WTC11 (cell line): ENCODE measurements around the gene PKLR. TPM values are rescaled to one million over a fixed set of nuclear protein-coding genes. Genes with fewer than 3 reads are reported as not detected.

Experiments
- ATAC-seq: fragments of 200-7000 bp; cut with Tn5 transposase; 2 replicates; pipeline ENCODE4 v1.10.0; 2021; ENCODE audit warnings: mild to moderate bottlenecking, moderate library complexity
- CTCF ChIA-PET: fragments of 300-600 bp; sonication (Branson Sonifier 250); formaldehyde crosslinking; loops from one replicate; lab custom pipeline; 2021; ENCODE audit warnings: antibody characterized with exemption; lab: Charles Lee
- POLR2A ChIA-PET: fragments of 350-600 bp; sonication (Branson Sonifier 250); formaldehyde crosslinking; loops from one replicate; lab custom pipeline; 2021; ENCODE audit warnings: antibody characterized with exemption; lab: Charles Lee
- DNase-seq: peaks from one replicate; pipeline ENCODE4 v3.0.0; 2021; ENCODE audit warnings: low spot score
- H3K27ac Mint-ChIP-seq: 2 replicates; pipeline ENCODE4 v1.8.0; 2021; ENCODE audit warnings: mixed read lengths
- H3K27me3 Mint-ChIP-seq: 2 replicates; pipeline ENCODE4 v1.8.0; 2021; ENCODE audit warnings: low read depth, mild to moderate bottlenecking, moderate library complexity, mixed read lengths
- H3K36me3 Mint-ChIP-seq: 2 replicates; pipeline ENCODE4 v1.8.0; 2021; ENCODE audit warnings: mixed read lengths
- H3K4me1 Mint-ChIP-seq: 2 replicates; pipeline ENCODE4 v1.8.0; 2022; ENCODE audit warnings: mixed read lengths
- H3K4me3 Mint-ChIP-seq: 2 replicates; pipeline ENCODE4 v1.8.0; 2021; ENCODE audit warnings: mild to moderate bottlenecking, moderate library complexity, mixed read lengths
- H3K9me3 Mint-ChIP-seq: 2 replicates; pipeline ENCODE4 v1.8.0; 2021; ENCODE audit warnings: mixed read lengths
- CREB1 ChIP-seq: sonication (generic); formaldehyde crosslinking; IDR thresholded peaks from 2 replicates; pipeline ENCODE4 v1.8.0; 2023; ENCODE audit warnings: mild to moderate bottlenecking, missing genetic modification reagents
- CREM ChIP-seq: sonication (generic); formaldehyde crosslinking; IDR thresholded peaks from 2 replicates; pipeline ENCODE4 v1.8.1; 2022; ENCODE audit warnings: mild to moderate bottlenecking, missing genetic modification reagents, moderate library complexity
- GABPB1 ChIP-seq: sonication (generic); formaldehyde crosslinking; IDR thresholded peaks from 2 replicates; pipeline ENCODE4 v1.8.1; 2023; ENCODE audit warnings: mild to moderate bottlenecking, missing genetic modification reagents
- HMGA2 ChIP-seq: fragments of 250-450 bp; sonication (Bioruptor Pico); IDR thresholded peaks from 2 replicates; pipeline ENCODE4 v1.4.0; 2021; ENCODE audit warnings: mild to moderate bottlenecking, moderate library complexity
- IRF2 ChIP-seq: sonication (generic); formaldehyde crosslinking; IDR thresholded peaks from 2 replicates; pipeline ENCODE4 v1.8.0; 2022; ENCODE audit warnings: low read depth, missing genetic modification reagents, borderline replicate concordance
- NFYB ChIP-seq: sonication (generic); formaldehyde crosslinking; conservative IDR thresholded peaks from 2 replicates; pipeline ENCODE4 v1.8.0; 2022; ENCODE audit warnings: low read depth, missing genetic modification reagents
- NR1H2 ChIP-seq: sonication (generic); formaldehyde crosslinking; IDR thresholded peaks from 2 replicates; pipeline ENCODE4 v1.9.0; 2021; ENCODE audit warnings: mild to moderate bottlenecking, moderate library complexity, missing genetic modification reagents
- RELA ChIP-seq: sonication (generic); formaldehyde crosslinking; IDR thresholded peaks from 2 replicates; pipeline ENCODE4 v1.8.1; 2022; ENCODE audit warnings: missing genetic modification reagents, mild to moderate bottlenecking, borderline replicate concordance
- TEAD1 ChIP-seq: sonication (generic); formaldehyde crosslinking; IDR thresholded peaks from 2 replicates; pipeline ENCODE4 v1.8.0; 2022; ENCODE audit warnings: mild to moderate bottlenecking, missing genetic modification reagents
- ZNF232 ChIP-seq: sonication (generic); formaldehyde crosslinking; IDR thresholded peaks from 2 replicates; pipeline ENCODE4 v1.8.0; 2022; ENCODE audit warnings: mild to moderate bottlenecking, missing genetic modification reagents
- ZNF263 ChIP-seq: sonication (generic); formaldehyde crosslinking; IDR thresholded peaks from 2 replicates; pipeline ENCODE4 v1.8.1; 2022; ENCODE audit warnings: low read depth, mild to moderate bottlenecking, moderate library complexity, missing genetic modification reagents
- ZNF416 ChIP-seq: fragments of 250-450 bp; sonication (Bioruptor Pico); IDR thresholded peaks from 2 replicates; pipeline ENCODE4 v1.9.0; 2021; ENCODE audit warnings: mild to moderate bottlenecking, inconsistent platforms
- ZNF671 ChIP-seq: fragments of 250-450 bp; sonication (Bioruptor Pico); IDR thresholded peaks from 2 replicates; pipeline ENCODE4 v1.8.0; 2021; ENCODE audit warnings: mild to moderate bottlenecking
- total RNA-seq: library from RNA; stranded (reverse); gene quantifications from 3 replicates; pipeline ENCODE4 v1.2.3, GENCODE V29; 2021
- TF ChIP-seq, protein P1 (sequence below): sonication (generic); formaldehyde crosslinking; IDR thresholded peaks from 2 replicates; pipeline ENCODE4 v1.8.1; 2022; ENCODE audit warnings: low read depth, missing genetic modification reagents, borderline replicate concordance
- TF ChIP-seq, protein P2 (sequence below): fragments of 200-600 bp; IDR thresholded peaks from 2 replicates; pipeline ENCODE4 v1.8.0; 2022; ENCODE audit warnings: antibody characterized with exemption
- TF ChIP-seq, protein P3 (sequence below): fragments of 250-450 bp; sonication (Bioruptor Pico); IDR thresholded peaks from 2 replicates; pipeline ENCODE4 v1.9.0; 2021; ENCODE audit warnings: moderate library complexity, mild to moderate bottlenecking, inconsistent platforms, borderline replicate concordance
- TF ChIP-seq, protein P4 (sequence below): fragments of 250-450 bp; sonication (Bioruptor Pico); IDR thresholded peaks from 2 replicates; pipeline ENCODE4 v1.9.0; 2021; ENCODE audit warnings: mild to moderate bottlenecking
- TF ChIP-seq, protein P5 (sequence below): sonication (generic); formaldehyde crosslinking; IDR thresholded peaks from 2 replicates; pipeline ENCODE4 v1.8.0; 2022; ENCODE audit warnings: mild to moderate bottlenecking, missing genetic modification reagents
- TF ChIP-seq, protein P6 (sequence below): fragments of 250-450 bp; sonication (Bioruptor Pico); conservative IDR thresholded peaks from 2 replicates; pipeline ENCODE4 v1.9.0; 2021; ENCODE audit warnings: mild to moderate bottlenecking

PKLR gene
- total RNA-seq, 1 experiment from 2014 or later: 1.5 TPM

DNA sequence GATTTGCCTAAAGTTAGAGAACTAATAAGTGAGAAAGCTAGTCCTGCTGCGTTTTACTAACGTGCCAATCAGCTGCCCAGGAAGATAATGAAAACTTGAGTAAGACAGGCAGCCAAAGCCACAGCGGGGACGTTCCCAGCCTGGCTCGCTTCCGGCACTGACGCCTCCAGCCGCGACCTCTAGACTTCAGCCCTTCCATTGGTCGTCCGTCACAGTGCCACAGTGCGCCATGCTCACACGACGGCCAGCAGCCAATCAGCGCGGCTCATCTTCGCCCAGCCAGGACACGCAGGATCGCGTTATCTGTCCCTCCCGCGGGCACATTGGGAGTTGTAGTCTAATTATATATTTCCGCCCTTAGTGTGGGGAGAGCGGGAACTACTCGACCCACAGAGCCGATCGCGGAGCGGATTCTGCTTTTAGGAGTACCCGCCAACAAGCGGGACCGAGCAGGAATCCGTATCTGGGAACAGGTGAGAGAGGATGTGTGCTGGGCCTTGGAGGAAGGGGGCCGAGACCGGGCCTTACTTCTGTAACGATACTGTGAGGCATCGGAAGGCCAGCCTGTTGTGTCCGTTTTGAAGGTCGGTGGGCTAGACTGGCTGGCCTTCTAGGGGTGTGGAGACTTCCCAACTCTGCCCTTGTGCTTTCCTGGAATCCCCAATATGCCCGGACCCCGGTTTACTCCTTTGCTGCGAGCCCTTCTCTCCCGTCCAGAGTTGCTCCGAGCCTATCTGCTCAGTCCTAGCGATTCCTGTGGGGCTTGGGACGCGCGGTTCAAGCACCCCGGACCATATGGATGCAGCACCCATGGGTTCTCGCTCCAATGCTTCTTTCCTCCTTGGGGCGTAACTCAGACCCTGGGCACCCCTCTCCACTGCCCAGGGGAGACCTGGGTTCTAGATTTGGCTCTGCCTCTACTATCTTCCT lies 7.5 kb upstream of the PKLR start, which contains the start of gene FDPS (continued):
- TF ChIP-seq, protein P1, sequence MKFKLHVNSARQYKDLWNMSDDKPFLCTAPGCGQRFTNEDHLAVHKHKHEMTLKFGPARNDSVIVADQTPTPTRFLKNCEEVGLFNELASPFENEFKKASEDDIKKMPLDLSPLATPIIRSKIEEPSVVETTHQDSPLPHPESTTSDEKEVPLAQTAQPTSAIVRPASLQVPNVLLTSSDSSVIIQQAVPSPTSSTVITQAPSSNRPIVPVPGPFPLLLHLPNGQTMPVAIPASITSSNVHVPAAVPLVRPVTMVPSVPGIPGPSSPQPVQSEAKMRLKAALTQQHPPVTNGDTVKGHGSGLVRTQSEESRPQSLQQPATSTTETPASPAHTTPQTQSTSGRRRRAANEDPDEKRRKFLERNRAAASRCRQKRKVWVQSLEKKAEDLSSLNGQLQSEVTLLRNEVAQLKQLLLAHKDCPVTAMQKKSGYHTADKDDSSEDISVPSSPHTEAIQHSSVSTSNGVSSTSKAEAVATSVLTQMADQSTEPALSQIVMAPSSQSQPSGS (CRISPR knock-in tag): no peak

DNA sequence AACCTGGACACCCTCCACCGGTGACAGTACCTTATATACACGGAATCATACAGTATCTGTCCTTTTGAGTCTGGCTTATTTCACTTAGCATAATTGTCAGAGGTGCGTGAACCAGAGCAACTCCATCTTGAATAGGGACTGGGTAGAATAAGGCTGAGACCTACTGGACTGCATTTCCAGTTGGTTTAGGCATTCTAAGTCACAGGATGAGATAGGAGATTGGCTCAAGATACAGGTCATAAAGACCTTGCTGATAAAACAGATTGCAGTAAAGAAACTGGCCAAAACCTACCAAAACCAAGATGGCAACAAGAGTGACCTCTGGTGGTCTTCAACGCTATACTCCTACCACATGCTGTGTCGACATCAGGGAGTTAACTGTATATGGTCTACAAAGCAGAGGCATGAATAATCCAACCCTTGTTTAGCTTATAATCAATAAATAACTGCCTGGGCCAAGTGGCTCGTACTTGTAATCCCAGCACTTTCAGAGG lies 6.1 kb upstream of the PKLR start:
- ATAC-seq (no peak), DNase-seq (no peak)
- peaks cover 23% of the 10 kb centered on the region for H3K36me3 Mint-ChIP-seq
- peak overlapping the region; percentile 97 for H3K4me3 Mint-ChIP-seq
- H3K9me3 Mint-ChIP-seq: no peaks in the 10 kb centered on the region
- H3K27ac Mint-ChIP-seq: peak overlapping the region; percentile 99
- ChIA-PET CTCF (interaction anchor here (0.7 to 3.9 kb wide), 12 partner anchors 11 to 135 kb away, joined by 3 to 49 read pairs (median 6); partner anchors contain the start of genes CLK2, HCN3, KRTCAP2 and RUSC1), POLR2A (interaction anchor here (0.9 to 1.0 kb wide), 2 partner anchors 34 to 111 kb away, joined by 3 read pairs; partner anchors contain the start of gene CLK2)
- no peaks in the 10 kb centered on the region for H3K27me3 Mint-ChIP-seq
- TF ChIP-seq TEAD1 (CRISPR knock-in tag) (no peak), GABPB1 (CRISPR knock-in tag) (0 out of 2 replicates have a peak, but pooled peaks have one; percentile 18)
- peaks cover 22% of the 10 kb centered on the region for H3K4me1 Mint-ChIP-seq

DNA sequence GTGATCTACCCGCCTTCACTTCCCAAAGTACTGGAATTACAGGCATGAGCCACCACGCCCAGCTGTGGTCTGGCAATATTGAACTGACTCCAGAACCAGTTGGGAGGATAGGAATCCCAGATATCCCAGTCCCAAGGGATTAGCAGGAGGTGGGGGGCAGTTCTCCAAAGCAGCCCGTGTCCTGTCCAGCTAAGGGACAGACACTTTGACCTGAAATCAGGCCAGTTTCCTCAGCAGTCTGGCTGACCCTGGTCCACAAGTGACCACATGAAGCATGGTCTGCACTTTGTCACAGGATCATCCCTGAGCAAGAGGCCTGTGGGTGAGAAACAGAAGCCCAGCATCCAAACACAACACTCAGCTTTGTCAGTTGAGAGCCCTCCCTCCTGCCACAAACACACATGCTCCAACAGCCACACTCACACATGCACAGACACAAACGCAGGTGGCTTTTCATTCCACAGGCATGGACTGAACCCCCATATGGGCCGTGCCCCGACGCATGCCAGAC lies 4.7 kb upstream of the PKLR start:
- ATAC-seq (no peak), DNase-seq (no peak)
- ChIA-PET POLR2A (no interaction called here), CTCF (interaction anchor here (1.2 to 3.9 kb wide), 7 partner anchors 15 to 55 kb away, joined by 3 to 49 read pairs (median 5); partner anchors contain the start of genes CLK2, HCN3 and RUSC1)
- H3K36me3 Mint-ChIP-seq: peaks cover 11% of the 10 kb centered on the region
- no peak for TF ChIP-seq CREB1
- H3K27me3 Mint-ChIP-seq: no peaks in the 10 kb centered on the region
- H3K27ac Mint-ChIP-seq: peak overlapping the region; percentile 76; the same call in 1 of the 2 replicates
- peaks cover 22% of the 10 kb centered on the region for H3K4me1 Mint-ChIP-seq
- H3K9me3 Mint-ChIP-seq: no peaks in the 10 kb centered on the region
- no peak overlapping the region for H3K4me3 Mint-ChIP-seq

DNA sequence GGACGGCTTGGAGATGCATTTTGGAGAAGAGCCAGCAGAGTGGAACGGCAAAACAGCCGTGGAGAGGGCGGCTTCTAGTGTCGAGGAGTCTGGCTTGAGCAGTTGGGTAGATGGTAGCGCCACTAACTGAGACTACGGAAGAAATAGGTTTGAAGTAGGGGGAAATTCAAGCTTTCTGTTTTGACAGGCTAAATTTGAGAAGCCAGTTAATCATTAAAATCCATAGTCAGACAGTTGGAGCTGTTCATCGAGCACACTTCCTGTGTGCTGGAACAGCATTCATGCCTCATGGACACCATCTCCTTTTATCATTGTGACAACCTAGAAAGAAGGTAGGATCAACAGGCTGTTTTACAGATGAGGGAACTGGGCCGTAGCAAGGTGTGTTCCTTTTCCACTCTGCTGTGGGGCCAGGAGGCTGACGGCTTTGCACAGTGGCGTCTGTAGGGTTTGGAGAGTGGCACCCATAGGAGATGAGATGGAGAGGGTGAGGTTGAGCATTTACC lies 3.4 kb upstream of the PKLR start:
- H3K9me3 Mint-ChIP-seq: no peaks in the 10 kb centered on the region
- ATAC-seq: no peak
- no peak overlapping the region for H3K4me3 Mint-ChIP-seq
- no peaks in the 10 kb centered on the region for H3K36me3 Mint-ChIP-seq
- peaks cover 16% of the 10 kb centered on the region for H3K4me1 Mint-ChIP-seq
- no peak for DNase-seq
- no peaks in the 10 kb centered on the region for H3K27me3 Mint-ChIP-seq
- peak overlapping the region; percentile 10; the same call in 1 of the 2 replicates for H3K27ac Mint-ChIP-seq
- POLR2A ChIA-PET: interaction anchor here (2.0 kb wide), 1 partner anchor 32 kb away, joined by 4 read pairs; the partner anchor contains the start of gene CLK2
- CTCF ChIA-PET: interaction anchor here (1.1 to 3.9 kb wide), 4 partner anchors 19 to 54 kb away, joined by 3 to 27 read pairs (median 5); no protein-coding TSS in a partner anchor
- no peak for TF ChIP-seq HMGA2 (CRISPR knock-in tag)
- no peak for TF ChIP-seq NR1H2 (CRISPR knock-in tag)
- TF ChIP-seq, protein P2, sequence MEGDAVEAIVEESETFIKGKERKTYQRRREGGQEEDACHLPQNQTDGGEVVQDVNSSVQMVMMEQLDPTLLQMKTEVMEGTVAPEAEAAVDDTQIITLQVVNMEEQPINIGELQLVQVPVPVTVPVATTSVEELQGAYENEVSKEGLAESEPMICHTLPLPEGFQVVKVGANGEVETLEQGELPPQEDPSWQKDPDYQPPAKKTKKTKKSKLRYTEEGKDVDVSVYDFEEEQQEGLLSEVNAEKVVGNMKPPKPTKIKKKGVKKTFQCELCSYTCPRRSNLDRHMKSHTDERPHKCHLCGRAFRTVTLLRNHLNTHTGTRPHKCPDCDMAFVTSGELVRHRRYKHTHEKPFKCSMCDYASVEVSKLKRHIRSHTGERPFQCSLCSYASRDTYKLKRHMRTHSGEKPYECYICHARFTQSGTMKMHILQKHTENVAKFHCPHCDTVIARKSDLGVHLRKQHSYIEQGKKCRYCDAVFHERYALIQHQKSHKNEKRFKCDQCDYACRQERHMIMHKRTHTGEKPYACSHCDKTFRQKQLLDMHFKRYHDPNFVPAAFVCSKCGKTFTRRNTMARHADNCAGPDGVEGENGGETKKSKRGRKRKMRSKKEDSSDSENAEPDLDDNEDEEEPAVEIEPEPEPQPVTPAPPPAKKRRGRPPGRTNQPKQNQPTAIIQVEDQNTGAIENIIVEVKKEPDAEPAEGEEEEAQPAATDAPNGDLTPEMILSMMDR: no peak
- TF ChIP-seq, protein P3, sequence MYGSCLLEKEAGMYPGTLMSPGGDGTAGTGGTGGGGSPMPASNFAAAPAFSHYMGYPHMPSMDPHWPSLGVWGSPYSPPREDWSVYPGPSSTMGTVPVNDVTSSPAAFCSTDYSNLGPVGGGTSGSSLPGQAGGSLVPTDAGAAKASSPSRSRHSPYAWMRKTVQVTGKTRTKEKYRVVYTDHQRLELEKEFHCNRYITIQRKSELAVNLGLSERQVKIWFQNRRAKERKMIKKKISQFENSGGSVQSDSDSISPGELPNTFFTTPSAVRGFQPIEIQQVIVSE (CRISPR knock-in tag): no peak
- no peak for TF ChIP-seq ZNF232 (CRISPR knock-in tag)
- no peak for TF ChIP-seq ZNF671 (CRISPR knock-in tag)
- TF ChIP-seq RELA (CRISPR knock-in tag): no peak
- TF ChIP-seq, protein P4, sequence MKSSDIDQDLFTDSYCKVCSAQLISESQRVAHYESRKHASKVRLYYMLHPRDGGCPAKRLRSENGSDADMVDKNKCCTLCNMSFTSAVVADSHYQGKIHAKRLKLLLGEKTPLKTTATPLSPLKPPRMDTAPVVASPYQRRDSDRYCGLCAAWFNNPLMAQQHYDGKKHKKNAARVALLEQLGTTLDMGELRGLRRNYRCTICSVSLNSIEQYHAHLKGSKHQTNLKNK (CRISPR knock-in tag): no peak
- TF ChIP-seq NFYB (CRISPR knock-in tag): no peak
- TF ChIP-seq, protein P5, sequence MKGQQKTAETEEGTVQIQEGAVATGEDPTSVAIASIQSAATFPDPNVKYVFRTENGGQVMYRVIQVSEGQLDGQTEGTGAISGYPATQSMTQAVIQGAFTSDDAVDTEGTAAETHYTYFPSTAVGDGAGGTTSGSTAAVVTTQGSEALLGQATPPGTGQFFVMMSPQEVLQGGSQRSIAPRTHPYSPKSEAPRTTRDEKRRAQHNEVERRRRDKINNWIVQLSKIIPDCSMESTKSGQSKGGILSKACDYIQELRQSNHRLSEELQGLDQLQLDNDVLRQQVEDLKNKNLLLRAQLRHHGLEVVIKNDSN: no peak
- TF ChIP-seq, protein P6, sequence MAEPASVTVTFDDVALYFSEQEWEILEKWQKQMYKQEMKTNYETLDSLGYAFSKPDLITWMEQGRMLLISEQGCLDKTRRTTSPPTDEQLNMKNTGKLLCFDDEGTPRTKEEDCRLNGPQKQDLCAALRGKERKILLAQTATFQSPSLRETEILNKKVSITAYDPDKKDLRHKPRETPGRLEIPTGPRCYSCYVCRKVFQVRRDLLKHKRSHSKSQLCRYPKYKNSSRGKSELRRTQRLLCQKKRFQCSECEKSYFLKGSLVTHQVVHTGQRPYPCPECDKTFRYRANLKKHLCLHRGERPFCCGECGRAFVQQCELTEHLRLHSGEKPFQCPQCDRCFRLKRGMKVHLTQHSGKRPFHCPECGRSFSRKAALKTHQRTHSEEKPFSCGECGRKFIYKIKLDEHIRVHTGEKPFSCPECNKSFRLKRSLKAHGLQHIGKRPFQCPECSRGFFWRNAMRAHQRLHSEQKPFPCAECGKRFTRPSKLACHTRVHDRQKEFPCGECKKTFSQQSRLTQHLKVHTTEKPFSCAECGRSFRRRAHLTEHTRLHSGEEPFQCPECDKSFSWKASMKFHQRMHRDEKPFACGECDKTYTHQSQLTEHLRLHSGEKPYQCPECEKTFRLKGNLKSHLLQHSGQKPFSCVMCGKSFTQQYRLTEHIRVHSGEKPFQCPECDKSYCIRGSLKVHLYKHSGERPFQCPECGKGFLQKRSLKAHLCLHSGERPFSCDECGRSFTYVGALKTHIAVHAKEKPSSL (CRISPR knock-in tag): no peak
- no peak for TF ChIP-seq ZNF263 (CRISPR knock-in tag)
- no peak for TF ChIP-seq CREM (CRISPR knock-in tag)
- no peak for TF ChIP-seq ZNF416
- TF ChIP-seq IRF2 (CRISPR knock-in tag): no peak
